Sigmoid colon (tissue), 4 donors: ENCODE results near the gene MMP28.

Source experiments
- CTCF ChIP-seq, 4 experiments: fragments of 450-650 bp in 3 of 4; fragments of 200-600 bp in 1 of 4; IDR thresholded peaks; one replicate each; pipeline ENCODE4 v1.5.1; 2016 to 2019; ENCODE audit warnings: antibody characterized with exemption in 4 of 4, mild to moderate bottlenecking in 3 of 4, moderate library complexity in 2 of 4
- EP300 ChIP-seq, 4 donors: sonication (generic); formaldehyde crosslinking; IDR thresholded peaks; one replicate each; pipeline ENCODE4 v1.6.1; 2017; ENCODE audit warnings: antibody characterized with exemption in 4 of 4
- POLR2A ChIP-seq, 2 donors: fragments of 450-650 bp; IDR thresholded peaks; one replicate each; pipeline ENCODE4 v1.6.1; 2016; ENCODE audit warnings: antibody characterized with exemption in 2 of 2, mild to moderate bottlenecking in 2 of 2, moderate library complexity in 2 of 2
- POLR2AphosphoS5 ChIP-seq, 4 donors: sonication (generic); formaldehyde crosslinking; IDR thresholded peaks; one replicate each; pipeline ENCODE4 v1.6.1; 2017; ENCODE audit warnings: antibody characterized with exemption in 4 of 4

GRCh38 chr17:35816723-35817122 is 21.3 kb upstream of the MMP28 start:
- TF ChIP-seq POLR2AphosphoS5 (IDR thresholded peaks at IDR 0.05), result no peak
- no peak for TF ChIP-seq CTCF (IDR thresholded peaks at IDR 0.05)
- no peak for TF ChIP-seq POLR2A (IDR thresholded peaks at IDR 0.05)
- no peak for TF ChIP-seq EP300 (IDR thresholded peaks at IDR 0.05)
